NCI-H146 treated with DMSO at 0.1 percent for 48 hours (cell line): Measurements from ENCODE around the gene CCDC167.

ENCODE experiments used
- DNase-seq: peaks from one replicate; lab custom pipeline; 2025; ENCODE audit not compliant: unreplicated experiment; lab: John Stamatoyannopoulos, UW

Gene CCDC167

DNA sequence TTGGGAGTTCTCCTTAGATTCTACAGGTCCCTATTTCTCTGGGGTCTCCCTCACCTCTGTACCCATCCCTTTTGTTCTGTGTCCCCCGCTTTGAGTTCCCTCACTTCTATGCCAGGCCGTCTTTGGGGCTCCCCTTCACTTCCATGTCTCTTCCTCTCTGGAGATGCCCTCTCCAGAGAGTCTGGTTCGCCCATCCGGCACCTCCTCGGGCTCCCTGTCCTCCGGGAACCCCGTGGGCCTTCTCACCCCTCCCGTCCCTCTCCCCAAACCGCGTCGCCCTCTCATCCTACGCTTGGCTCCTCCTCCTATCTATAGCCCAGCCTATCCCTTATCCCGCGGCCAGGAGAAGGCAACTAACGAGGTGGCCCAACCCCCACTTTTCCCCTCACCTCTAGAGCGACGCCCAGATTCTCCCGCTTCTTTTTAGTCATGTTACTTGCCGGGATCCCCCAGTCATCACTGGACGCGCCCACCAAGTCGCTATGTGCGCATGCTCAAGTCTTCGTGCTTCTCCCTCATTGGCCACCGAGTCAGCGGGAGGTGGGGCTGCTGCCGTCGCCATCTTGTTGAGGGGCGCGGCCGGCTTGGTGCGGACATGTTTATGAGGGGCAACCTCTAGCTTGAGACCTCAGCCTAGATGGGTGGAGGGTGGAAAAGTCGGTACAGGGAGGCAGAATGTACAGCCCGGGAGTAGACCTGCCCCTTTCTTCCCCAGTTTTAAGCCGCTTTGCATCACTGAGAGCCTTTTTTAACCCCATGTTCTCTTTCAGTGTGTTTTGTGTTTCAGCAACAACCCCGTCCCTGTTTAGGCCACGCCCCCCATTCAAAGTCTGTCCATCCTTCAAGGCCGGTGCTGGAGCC, at the start of gene CCDC167:
Gene CCDC167, minus strand, starts transcription at position 461 of the 861 bp plus-strand sequence. Its CDS starts 30 bp downstream, at position 431.
- peak; percentile 99 for DNase-seq

DNA sequence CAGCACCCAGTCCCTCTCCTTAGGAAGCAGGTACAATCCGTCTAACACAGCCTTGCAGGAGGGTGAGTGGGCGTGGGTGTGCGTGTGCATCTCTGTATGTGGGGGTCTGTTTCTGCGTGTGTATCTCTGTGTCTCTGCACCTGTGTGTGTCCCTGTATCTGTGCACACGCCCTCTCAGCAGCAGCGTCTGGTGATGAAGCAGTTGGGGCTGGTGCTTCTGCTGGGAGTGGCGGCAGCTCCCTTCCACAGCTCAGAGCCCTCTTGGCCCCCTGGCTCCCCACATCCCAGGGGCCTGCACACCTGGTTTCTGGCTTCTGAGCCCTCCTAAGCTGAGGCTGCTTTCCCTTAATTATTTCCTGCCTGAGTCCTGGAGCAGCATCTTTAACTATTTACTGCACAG, 49.5 kb upstream of the CCDC167 start:
- DNase-seq: no peak

DNA sequence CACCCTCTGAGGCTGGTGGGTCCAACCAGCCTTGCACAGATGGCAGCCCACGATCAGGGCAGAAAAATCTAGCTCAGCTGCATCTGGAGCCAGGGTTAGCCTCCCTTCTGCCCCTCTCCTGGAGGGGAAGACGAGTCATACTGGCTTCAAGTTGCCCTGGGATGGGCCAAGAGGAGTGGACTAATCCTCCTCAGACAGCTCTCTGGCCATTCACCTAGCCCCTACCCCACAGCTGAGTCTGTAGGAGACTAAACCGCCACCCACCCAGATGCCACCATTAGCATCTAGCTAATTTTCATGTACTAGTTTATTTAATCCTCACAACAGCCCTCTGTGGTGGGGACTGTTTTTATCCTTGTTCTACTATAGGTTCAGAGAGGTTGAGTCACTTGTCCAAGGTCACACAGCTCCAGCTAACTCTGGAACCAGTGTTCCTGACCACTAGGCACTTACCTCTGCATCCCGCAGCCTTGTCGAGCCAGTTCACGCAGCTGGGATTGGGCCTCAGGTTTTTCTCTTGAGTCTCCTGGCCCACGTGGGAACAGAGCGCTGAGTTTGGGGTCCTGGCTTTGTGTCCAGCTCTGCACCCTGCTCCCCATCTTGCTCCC, 48.5 kb upstream of the CCDC167 start:
- DNase-seq: no peak

DNA sequence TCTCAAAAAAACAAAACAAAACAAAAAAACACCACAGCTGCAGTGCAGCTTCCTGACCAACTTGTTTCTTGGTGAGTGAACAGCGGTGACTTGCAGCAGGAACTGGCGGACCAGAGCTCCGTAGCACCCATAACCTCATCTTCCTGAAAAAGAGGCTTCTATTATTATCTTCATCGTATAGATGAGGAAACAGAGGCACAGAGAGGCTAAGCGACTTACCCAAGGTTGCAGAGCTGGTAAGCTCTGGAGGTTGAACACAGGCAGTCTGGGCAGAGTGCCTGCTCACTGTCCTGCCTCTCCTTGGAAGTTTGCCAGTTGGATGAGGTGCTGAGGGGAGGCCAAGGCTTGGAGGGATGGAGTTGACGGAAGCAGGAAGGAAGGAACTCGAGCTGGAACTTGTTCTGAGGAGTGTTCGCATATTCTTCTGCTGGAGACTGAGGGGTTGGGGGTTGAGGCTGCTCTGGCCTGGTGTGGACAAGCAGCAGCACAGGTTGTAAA, 47.9 kb upstream of the CCDC167 start:
- DNase-seq: no peak

DNA sequence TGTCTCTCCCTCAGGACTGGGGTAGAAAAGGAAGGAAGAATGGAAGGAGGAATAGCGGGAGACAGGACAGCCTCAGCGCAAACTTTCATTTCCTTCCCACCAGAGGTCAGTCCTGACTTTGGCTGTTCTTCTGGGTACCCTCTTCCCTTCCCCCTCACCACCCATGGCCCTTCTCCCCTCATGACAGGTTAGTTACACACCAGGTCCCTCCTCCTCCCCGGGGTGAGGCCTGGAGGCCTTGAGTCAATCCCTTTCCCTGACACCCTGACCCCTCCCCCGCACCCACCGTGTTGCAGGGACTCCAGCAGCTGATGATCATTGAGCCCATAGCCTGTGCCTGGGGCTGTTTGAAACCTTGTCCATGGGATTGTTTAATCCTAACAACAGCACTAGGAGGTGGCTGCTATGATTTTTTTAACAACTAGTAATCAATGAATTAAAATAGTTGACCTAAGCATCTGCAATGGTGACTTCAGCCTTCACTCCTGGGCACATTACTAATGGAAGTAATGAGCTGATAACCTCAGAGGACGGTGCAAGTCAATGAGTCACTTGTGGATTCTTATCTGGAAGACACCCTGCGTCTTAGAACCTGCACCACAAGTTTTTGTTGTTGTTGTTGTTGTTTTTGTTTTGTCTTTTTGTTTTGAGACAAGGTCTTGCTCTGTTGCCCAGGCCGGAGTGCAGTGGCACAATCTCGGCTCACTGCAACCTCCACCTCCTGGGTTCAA, 46.6 kb upstream of the CCDC167 start:
- DNase-seq: no peak

DNA sequence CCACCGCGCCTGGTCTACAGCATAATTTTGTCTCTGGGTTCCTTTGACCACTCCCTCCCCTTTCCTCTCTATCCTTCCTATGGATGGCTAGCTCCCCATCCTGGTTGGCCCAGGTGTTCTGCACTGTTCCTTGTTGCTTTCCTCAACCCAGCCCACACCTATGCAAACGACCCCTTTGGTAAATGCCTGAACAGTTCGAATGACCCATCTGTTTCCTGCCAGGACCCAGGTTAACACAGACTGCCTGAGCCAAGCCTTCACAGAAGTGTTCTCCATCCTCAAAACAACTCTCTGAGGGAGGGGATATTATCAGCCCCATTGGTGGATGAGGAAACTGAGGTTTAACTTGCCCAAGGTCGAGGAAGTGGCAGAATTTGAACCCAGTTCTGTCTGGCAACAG, 44.8 kb upstream of the CCDC167 start:
- no peak for DNase-seq

DNA sequence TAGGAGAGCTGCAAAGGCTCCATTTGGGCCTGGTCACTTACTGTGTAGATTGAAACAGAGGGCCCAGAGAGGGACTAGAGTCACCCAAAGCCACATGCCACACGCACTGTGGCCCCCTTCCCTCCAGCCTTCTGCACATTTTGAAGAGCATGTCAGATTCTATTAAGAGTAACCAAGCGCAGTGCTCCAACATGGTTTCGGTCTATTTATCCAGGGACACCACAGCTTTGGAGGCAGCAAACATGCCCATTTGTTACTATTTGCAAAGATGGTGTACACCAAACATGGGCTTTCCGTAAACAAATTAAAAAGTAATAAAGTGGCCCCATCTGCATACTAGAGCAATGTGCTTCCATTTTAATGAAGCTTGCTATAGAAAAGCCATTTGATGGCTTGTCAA, 43.7 kb upstream of the CCDC167 start:
- no peak for DNase-seq

DNA sequence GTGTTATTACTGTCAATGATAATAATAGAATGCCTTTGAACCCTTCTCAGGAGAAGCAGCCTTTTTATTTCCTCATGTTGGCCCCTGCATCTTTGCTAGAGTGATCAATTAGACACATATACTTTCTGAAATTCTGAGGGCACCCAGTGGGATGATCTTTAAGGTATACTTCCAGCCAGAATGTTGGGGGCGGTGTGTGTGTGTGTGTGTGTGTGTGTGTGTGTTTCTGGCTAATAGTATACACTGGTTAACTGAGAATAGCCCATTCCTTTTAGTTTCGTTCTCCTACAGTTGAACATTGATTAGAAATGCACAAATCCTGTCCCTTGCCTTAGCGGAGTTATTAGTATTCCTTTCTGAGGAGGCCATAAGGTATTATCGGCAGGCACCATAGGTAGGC, 41.7 kb upstream of the CCDC167 start:
- no peak for DNase-seq

DNA sequence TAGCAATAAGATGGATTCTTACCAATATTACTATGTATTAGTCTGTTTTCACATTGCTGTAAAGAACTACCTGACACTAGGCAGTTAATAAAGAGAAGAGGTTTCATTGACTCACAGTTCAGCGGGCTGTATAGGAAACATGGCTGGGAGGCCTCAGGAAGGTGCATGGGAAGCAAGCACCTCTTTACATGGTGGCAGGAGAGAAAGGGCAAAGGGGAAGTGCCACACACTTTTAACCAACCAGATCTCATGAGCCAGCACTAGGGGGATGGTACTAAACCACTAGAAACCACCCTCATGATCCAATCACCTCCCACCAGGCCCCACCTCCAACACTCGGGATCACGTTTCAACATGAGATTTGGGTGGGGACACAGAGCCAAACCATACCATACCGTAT, 40.7 kb upstream of the CCDC167 start:
- DNase-seq: no peak

DNA sequence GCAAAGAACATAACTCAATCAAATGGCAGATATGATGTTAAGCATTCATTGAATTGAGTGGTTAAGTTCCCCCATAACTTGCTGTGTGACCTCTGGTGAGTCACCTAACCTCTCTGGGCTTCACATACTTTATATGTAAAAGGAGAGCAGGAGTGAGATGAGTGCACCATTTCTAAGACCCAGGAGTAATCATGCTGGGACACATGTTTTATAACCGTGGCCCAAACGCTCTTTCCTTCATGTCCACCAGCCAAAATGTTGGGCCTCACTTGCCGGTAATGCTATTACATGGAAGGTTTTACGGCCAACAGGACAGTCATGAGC, 40.3 kb upstream of the CCDC167 start:
- no peak for DNase-seq

DNA sequence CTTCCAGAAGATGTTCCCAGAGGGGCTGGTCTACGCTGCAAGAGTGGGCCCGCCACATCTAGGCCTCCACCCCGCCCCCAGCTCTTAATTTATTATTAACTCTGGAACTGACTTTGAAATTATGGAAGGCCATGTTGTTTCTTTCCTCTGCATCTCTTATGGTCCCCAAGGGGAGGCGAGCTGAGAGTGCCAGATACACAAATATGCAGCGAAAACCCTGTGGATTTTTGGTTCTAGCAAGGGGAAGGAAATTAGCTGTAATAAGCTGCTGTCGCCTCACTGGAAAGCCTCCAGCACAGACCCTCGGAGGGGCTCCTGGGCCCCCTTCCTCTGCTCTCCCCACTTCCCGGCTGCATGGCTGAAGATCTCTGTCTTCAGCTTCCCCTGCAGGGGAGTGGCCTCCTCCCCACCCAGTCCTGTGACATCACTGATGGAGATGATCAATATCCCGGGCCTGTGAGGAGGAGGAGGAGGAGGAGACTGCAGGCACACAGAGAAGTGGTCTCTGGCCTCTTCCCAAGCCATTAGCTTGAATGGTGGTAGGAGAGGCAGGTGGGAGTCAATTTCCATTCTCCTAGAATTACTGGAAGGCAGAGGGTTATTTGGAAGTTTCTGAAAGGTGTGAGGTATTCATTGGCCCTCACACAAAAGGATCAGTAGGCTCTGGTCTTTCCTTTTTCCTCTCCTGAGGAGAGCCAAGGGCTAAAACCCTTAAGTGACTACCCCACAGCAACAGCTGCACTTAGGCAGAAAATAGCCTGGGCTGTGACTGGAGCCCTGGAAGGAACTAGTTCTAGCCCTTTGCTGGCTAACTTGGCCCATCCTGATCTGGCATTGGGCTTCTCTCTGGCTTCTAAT, 39.7 kb upstream of the CCDC167 start:
- no peak for DNase-seq

DNA sequence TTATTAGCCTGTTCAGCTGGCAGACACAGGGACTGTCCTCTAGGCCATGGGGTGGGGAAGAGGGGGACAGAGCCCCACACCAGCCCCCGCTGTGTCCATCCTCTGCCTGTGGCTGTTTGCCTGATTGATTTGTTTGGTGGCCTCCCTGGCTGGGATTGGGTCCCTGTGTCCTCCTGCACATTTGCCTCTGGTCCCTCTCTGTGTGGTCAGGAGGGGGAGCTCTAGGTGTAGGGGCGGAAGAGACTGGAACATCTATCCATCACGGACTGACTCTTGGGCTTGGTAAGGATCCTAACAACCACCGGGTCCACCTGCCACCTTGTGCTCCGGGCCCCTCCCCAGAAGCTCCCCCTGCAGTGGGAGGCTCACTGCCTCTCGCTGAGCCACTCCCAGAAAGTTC, 38.4 kb upstream of the CCDC167 start:
- DNase-seq: peak; percentile 35

DNA sequence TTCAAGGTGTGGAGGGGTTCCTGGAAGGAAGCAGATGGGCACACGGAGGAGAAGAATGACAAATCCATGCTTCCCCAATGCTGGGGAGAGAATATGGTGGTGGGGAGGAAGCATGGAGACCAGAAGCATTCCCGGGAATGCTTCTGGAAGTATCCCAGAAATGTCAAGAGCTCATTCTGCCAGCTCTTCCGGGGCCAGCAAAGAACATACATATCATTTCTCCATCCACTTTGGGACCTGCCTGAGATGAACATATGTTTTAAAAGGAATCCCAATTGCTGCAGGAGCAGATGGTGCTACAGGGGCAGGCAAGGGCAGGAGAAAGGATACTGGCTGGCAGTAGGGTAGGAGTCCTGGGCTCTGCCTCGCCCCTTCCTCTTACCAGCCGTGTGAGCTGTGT, 37.9 kb upstream of the CCDC167 start:
- no peak for DNase-seq

DNA sequence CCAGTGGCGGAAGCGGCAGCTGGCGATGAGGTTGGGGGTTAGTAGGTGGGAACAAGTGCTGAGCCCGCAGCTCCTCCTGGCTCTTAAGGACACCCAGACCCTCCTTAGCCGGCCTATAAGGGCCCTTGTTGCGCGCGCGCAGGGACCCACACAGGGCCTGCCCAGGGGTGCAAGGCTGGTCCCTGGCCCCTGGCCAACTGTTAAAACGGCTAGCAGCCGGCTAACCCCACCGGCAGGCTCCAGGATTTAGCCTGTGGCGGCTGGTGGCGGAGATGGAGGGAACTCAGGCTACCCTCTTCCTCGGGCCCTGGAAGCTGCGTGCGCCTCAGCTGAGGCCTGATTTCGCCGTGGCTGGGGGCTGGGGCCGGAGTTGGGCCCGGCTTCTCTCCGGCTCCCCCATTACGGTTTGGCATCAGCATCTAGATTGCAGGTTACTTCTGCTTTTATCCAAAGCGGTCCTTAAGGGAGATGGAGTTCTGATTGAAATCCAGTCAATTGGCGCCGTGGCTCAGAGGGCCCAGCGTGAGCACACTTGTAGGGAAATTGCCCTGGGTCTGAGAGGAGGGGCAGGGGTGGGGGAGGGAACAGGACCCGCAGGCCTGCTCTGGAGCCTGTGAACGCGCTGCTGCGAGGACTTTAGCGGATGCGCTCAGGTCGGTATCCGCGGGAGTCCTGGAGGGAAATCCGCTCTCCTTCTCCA, 36.9 kb upstream of the CCDC167 start:
- DNase-seq: peak; percentile 16

DNA sequence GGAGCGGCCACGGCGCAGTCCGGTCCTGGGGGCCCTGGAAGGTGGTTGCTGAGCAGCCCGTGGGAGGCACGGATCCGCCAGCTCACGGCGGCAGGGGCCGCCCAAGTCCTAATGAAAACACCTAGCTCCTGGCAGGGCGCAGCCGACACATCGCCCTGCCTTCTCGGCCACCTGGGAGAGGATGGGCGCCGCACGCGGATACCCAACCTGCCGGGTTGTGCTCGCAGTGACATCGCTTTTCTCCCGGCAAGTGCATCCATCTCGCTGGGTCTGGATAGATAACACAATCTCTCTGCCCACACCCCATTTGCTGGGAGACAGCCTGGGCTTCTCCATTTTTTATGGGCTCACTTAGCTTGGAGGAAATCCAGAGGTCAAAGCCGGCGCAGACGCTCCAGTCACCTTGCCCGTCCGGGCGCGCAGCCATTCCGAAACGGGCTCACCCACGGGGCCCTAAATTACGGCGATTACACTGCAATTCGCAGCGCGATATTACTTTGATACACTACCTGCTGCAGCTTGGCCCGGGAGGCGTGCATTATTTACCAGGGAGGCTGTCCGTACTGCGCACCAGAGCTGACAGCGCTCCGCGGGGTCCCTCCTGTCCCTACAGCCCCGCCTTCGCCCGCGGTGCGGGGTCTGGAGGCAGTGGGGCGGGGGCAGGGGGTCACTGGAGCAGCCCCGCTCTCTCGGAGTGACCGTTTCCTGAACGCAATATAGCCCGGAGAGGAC, 36.2 kb upstream of the CCDC167 start:
- peak; percentile 48 for DNase-seq

DNA sequence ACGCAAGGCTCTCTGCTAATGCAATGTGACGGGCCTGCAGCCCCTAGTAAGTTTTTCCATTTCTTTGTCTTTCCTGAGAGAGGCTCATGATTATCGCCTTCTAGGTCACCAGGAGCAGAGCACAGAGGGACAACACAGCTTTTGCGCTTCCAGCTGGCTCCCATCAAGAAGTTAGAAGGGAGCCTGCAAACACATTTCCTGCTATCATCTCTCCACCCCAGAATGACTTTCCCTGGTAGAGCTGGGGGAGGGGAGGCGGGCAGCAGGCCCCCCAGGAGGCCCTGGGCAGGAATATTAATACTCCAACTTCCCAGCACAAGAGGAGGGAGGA, 35.7 kb upstream of the CCDC167 start:
- no peak for DNase-seq

DNA sequence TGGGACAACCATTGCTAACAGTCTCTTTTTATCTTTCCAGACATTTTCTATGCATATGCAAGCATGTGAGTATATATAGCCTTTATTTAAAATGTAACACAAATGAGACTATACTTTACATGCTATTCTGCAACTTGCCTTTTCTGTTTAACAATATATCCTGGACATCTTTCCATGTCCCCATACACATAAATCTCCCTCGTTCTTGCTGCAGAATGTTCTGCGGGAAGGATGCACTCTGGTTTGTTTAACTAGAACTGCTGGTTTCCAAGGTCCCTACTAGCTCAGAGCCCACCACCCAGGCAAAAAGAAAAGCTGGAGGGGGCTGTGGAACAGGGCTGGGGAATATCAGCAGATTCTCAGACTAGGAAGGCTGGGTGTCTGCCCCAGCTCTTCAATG, 35.2 kb upstream of the CCDC167 start:
- no peak for DNase-seq

DNA sequence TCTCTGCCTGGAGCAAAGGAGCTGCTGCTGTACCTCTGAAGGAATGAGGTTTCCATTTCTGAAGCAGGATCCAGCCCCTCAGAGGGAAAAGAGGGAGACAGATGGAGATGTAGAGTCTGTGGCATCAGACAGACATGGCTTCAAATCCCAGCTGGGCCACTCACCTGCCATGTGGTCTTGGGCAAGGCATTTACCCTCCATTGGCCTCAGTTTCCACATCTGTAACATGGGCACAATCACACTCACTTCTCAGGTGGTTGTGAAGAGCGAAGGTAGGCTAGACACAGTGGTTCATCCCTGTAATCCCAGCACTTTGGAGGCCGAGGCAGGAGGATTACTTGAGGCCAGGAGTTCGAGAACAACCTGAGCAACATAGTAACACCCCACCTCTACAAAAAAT, 32.4 kb upstream of the CCDC167 start:
- no peak for DNase-seq

DNA sequence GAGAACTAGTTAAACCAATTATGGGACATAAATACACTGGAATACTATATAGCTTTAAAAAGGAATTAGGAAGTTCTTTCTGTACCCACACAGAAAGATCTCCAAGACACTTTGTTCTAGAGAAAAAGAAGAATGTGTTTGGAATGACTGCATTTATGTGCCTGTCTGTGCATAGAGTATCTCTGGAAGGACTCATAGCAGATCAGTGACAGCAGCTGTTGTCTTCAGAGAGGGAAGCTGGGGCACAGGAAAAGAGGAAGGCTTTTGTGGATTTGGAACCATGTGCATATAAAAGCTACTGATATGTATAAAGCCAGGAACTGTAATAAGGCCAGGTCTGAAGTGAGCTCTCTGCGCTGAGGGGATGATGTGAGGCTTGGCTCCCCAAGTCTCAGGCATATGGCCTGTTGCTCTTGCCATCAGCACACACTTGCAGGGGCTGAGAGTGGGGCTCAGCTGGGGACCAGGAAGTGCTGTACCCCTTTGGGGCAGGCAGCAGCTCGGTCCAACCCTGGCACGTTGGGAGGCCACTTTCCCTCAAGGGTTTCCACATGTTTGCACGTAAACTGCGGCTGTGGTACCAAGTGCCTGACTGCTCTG, 31.8 kb upstream of the CCDC167 start:
- no peak for DNase-seq

DNA sequence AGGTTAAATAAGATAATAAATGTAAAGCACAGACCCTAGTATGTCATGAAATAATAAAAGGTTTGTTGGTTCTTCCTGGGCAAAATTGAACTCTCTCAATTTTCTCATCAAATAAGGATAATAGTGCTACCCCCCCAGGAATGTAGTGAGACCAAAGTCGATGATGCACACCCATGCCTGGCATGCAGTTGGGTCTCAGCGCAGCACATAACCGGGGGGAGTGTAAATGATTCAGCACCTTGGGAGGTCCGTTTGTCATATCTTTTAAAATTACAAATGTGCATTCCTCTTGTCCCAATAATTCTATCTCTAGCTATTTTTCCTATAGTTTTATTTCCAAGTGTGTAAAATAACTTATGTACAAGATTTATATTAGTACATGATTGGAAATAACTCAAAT, 31.3 kb upstream of the CCDC167 start:
- no peak for DNase-seq
